ENCODE data around the gene LAG3.
"Not testable (repeated sequence)": the region's sequence is repeated elsewhere in the genome, so short reads cannot be mapped to it uniquely, and the experiment has no call there.

Gene LAG3

GRCh38 chr12:6772331-6772695 is at the start of gene LAG3:
Gene LAG3 (plus strand): TSS chr12:6772520. CDS start chr12:6772853, 333 bp downstream.
- peak within 1 kb of the TSS; percentile 84 for H3K27ac Mint-ChIP-seq
- H3K36me3 Mint-ChIP-seq (ENCODE audit: low read depth) = peaks cover 20% of the 10 kb centered on the region
- peak within 1 kb of the TSS; percentile 81 for H3K4me3 Mint-ChIP-seq
- peaks cover 60% of the 10 kb centered on the region for H3K4me1 Mint-ChIP-seq (ENCODE audit: low read depth)
- H3K9me3 Mint-ChIP-seq = no peaks in the 10 kb centered on the region
- no peaks in the 10 kb centered on the region for H3K27me3 Mint-ChIP-seq (ENCODE audit: low read depth)

- Mint-ChIP-seq H3K36me3 (ENCODE audit: low read depth) (peaks cover 4% of the 10 kb centered on the region), H3K27me3 (ENCODE audit: low read depth) (no peaks in the 10 kb centered on the region), H3K4me1 (ENCODE audit: low read depth) (peaks cover 17% of the 10 kb centered on the region), H3K9me3 (no peaks in the 10 kb centered on the region), H3K4me3 (no peak overlapping the region), H3K27ac (no peak overlapping the region)
These were observed 49.5 kb upstream of the LAG3 start for GRCh38 chr12:6722863-6723262.

- peaks cover 17% of the 10 kb centered on the region for H3K4me1 Mint-ChIP-seq (ENCODE audit: low read depth)
- H3K27me3 Mint-ChIP-seq (ENCODE audit: low read depth) = no peaks in the 10 kb centered on the region
- peak within 1 kb of the TSS; percentile 91 for H3K4me3 Mint-ChIP-seq
- no peaks in the 10 kb centered on the region for H3K9me3 Mint-ChIP-seq
- peaks cover 4% of the 10 kb centered on the region for H3K36me3 Mint-ChIP-seq (ENCODE audit: low read depth)
- H3K27ac Mint-ChIP-seq = peak within 1 kb of the TSS; percentile 93
These were observed 48.5 kb upstream of the LAG3 start, which contains the start of gene COPS7A for GRCh38 chr12:6723607-6724408. Gene COPS7A (plus strand): TSS chr12:6724046. CDS start chr12:6724657, 611 bp downstream.

GRCh38 chr12:6724409-6724797 is 47.9 kb upstream of the LAG3 start:
- peaks cover 5% of the 10 kb centered on the region for H3K36me3 Mint-ChIP-seq (ENCODE audit: low read depth)
- peak overlapping the region; percentile 91 for H3K4me3 Mint-ChIP-seq
- H3K27ac Mint-ChIP-seq = peak overlapping the region; percentile 93

GRCh38 chr12:6725350-6725749 is 47.0 kb upstream of the LAG3 start:
- Mint-ChIP-seq H3K27ac (peak overlapping the region; percentile 52), H3K27me3 (ENCODE audit: low read depth) (no peaks in the 10 kb centered on the region), H3K9me3 (no peaks in the 10 kb centered on the region), H3K36me3 (ENCODE audit: low read depth) (peaks cover 12% of the 10 kb centered on the region), H3K4me3 (peak overlapping the region; percentile 61), H3K4me1 (ENCODE audit: low read depth) (peaks cover 17% of the 10 kb centered on the region)

More at GRCh38 chr12:6724409-6724797, 47.9 kb upstream of the LAG3 start:
- no peaks in the 10 kb centered on the region for H3K9me3 Mint-ChIP-seq
- H3K27me3 Mint-ChIP-seq (ENCODE audit: low read depth) = no peaks in the 10 kb centered on the region
- H3K4me1 Mint-ChIP-seq (ENCODE audit: low read depth) = peaks cover 17% of the 10 kb centered on the region

GRCh38 chr12:6729186-6729585 is 43.1 kb upstream of the LAG3 start:
- peaks cover 20% of the 10 kb centered on the region for H3K36me3 Mint-ChIP-seq (ENCODE audit: low read depth)
- no peaks in the 10 kb centered on the region for H3K9me3 Mint-ChIP-seq
- H3K4me3 Mint-ChIP-seq = no peak overlapping the region
- H3K27me3 Mint-ChIP-seq (ENCODE audit: low read depth) = no peaks in the 10 kb centered on the region
- H3K27ac Mint-ChIP-seq = no peak overlapping the region
- H3K4me1 Mint-ChIP-seq (ENCODE audit: low read depth) = peaks cover 9% of the 10 kb centered on the region

GRCh38 chr12:6730169-6730568 is 42.2 kb upstream of the LAG3 start:
- Mint-ChIP-seq H3K27me3 (ENCODE audit: low read depth) (no peaks in the 10 kb centered on the region), H3K4me1 (ENCODE audit: low read depth) (peaks cover 3% of the 10 kb centered on the region), H3K4me3 (no peak overlapping the region), H3K36me3 (ENCODE audit: low read depth) (peaks cover 20% of the 10 kb centered on the region), H3K27ac (no peak overlapping the region), H3K9me3 (no peaks in the 10 kb centered on the region)

GRCh38 chr12:6734506-6735387 is 37.6 kb upstream of the LAG3 start:
- Mint-ChIP-seq H3K9me3 (no peaks in the 10 kb centered on the region), H3K36me3 (ENCODE audit: low read depth) (peaks cover 18% of the 10 kb centered on the region), H3K27me3 (ENCODE audit: low read depth) (no peaks in the 10 kb centered on the region), H3K4me1 (ENCODE audit: low read depth) (peaks cover 7% of the 10 kb centered on the region), H3K27ac (no peak overlapping the region), H3K4me3 (no peak overlapping the region)

- H3K4me1 Mint-ChIP-seq (ENCODE audit: low read depth) = peaks cover 7% of the 10 kb centered on the region
- no peaks in the 10 kb centered on the region for H3K27me3 Mint-ChIP-seq (ENCODE audit: low read depth)
- H3K36me3 Mint-ChIP-seq (ENCODE audit: low read depth) = peaks cover 13% of the 10 kb centered on the region
- no peak overlapping the region for H3K27ac Mint-ChIP-seq
- no peak overlapping the region for H3K4me3 Mint-ChIP-seq
- no peaks in the 10 kb centered on the region for H3K9me3 Mint-ChIP-seq
These were observed 36.7 kb upstream of the LAG3 start for GRCh38 chr12:6735448-6736191.

- no peak overlapping the region for H3K27ac Mint-ChIP-seq
- H3K27me3 Mint-ChIP-seq (ENCODE audit: low read depth) = no peaks in the 10 kb centered on the region
- no peak overlapping the region for H3K4me3 Mint-ChIP-seq
- H3K9me3 Mint-ChIP-seq = no peaks in the 10 kb centered on the region
- H3K36me3 Mint-ChIP-seq (ENCODE audit: low read depth) = peaks cover 7% of the 10 kb centered on the region
- H3K4me1 Mint-ChIP-seq (ENCODE audit: low read depth) = peaks cover 7% of the 10 kb centered on the region
These were observed 35.6 kb upstream of the LAG3 start for GRCh38 chr12:6736754-6737153.

GRCh38 chr12:6742080-6742479 is 30.2 kb upstream of the LAG3 start:
- not testable (repeated sequence) for H3K27me3 Mint-ChIP-seq (ENCODE audit: low read depth); H3K9me3 Mint-ChIP-seq; H3K27ac Mint-ChIP-seq; H3K4me3 Mint-ChIP-seq
- H3K4me1 Mint-ChIP-seq (ENCODE audit: low read depth) = peaks cover 21% of the 10 kb centered on the region
- peaks cover 11% of the 10 kb centered on the region for H3K36me3 Mint-ChIP-seq (ENCODE audit: low read depth)

GRCh38 chr12:6742834-6743233 is 29.5 kb upstream of the LAG3 start:
- H3K27me3 Mint-ChIP-seq (ENCODE audit: low read depth) = no peaks in the 10 kb centered on the region
- peaks cover 3% of the 10 kb centered on the region for H3K9me3 Mint-ChIP-seq
- peaks cover 18% of the 10 kb centered on the region for H3K36me3 Mint-ChIP-seq (ENCODE audit: low read depth)
- no peak overlapping the region for H3K27ac Mint-ChIP-seq
- H3K4me3 Mint-ChIP-seq = no peak overlapping the region
- peaks cover 21% of the 10 kb centered on the region for H3K4me1 Mint-ChIP-seq (ENCODE audit: low read depth)

- not testable (repeated sequence) for H3K4me3 Mint-ChIP-seq; H3K27ac Mint-ChIP-seq; H3K9me3 Mint-ChIP-seq; H3K27me3 Mint-ChIP-seq (ENCODE audit: low read depth)
- peaks cover 23% of the 10 kb centered on the region for H3K36me3 Mint-ChIP-seq (ENCODE audit: low read depth)
- H3K4me1 Mint-ChIP-seq (ENCODE audit: low read depth) = peaks cover 21% of the 10 kb centered on the region
These were observed 29.0 kb upstream of the LAG3 start for GRCh38 chr12:6743300-6743699.
